ENCODE data around the gene MT1E. TPM values are rescaled to one million over a fixed set of nuclear protein-coding genes. Genes with fewer than 3 reads are reported as not detected.

MT1E gene
- total and polyA plus RNA-seq, 2 of the 13 experiments (the other 11 are each of a cell fraction or from before 2014, with no cell fraction given) = 110 to 1,072 TPM

DNA sequence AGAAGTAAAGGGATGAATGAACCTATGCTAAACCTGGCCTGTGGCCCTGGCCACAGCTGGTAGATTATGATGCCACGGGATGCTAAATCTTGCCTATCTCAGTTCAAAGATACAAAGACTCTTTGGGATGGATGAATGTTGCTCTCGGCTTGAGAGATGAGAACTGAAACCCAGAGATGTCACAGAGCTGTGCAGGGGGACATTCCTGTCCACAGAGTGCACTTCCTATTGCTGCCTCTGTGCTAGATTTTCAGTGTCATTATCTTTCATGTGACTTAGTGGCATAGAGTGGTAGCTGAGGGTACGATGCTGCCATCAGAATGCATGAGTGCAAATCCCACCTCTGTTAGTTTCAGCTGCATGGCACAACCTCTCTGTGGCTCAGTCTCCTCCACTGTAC is 4.6 kb downstream of the MT1E start (continued):
- TF ChIP-seq, protein P1, sequence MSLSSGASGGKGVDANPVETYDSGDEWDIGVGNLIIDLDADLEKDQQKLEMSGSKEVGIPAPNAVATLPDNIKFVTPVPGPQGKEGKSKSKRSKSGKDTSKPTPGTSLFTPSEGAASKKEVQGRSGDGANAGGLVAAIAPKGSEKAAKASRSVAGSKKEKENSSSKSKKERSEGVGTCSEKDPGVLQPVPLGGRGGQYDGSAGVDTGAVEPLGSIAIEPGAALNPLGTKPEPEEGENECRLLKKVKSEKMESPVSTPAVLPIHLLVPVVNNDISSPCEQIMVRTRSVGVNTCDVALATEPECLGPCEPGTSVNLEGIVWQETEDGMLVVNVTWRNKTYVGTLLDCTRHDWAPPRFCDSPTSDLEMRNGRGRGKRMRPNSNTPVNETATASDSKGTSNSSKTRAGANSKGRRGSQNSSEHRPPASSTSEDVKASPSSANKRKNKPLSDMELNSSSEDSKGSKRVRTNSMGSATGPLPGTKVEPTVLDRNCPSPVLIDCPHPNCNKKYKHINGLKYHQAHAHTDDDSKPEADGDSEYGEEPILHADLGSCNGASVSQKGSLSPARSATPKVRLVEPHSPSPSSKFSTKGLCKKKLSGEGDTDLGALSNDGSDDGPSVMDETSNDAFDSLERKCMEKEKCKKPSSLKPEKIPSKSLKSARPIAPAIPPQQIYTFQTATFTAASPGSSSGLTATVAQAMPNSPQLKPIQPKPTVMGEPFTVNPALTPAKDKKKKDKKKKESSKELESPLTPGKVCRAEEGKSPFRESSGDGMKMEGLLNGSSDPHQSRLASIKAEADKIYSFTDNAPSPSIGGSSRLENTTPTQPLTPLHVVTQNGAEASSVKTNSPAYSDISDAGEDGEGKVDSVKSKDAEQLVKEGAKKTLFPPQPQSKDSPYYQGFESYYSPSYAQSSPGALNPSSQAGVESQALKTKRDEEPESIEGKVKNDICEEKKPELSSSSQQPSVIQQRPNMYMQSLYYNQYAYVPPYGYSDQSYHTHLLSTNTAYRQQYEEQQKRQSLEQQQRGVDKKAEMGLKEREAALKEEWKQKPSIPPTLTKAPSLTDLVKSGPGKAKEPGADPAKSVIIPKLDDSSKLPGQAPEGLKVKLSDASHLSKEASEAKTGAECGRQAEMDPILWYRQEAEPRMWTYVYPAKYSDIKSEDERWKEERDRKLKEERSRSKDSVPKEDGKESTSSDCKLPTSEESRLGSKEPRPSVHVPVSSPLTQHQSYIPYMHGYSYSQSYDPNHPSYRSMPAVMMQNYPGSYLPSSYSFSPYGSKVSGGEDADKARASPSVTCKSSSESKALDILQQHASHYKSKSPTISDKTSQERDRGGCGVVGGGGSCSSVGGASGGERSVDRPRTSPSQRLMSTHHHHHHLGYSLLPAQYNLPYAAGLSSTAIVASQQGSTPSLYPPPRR (CRISPR knock-in tag; IDR thresholded peaks at IDR 0.05; ENCODE audit: borderline replicate concordance) = no peak
- no peak for TF ChIP-seq JDP2 (CRISPR knock-in tag; IDR thresholded peaks at IDR 0.05; ENCODE audit: borderline replicate concordance)

- in situ Hi-C loops (cut with HindIII; ENCODE audit: extremely low pct_ligation_motif_present, low pct_unique_long_range_greater_than_20kb) = no loop called here
- Histone ChIP-seq H3K79me2 (ENCODE audit: insufficient read depth, low read length) (no peaks in the 10 kb centered on the region), H3K4me2 (ENCODE audit: low read depth, low read length) (no peak overlapping the region), H2AFZ (ENCODE audit: low read length) (no peak overlapping the region), H3K27ac (ENCODE audit: extremely low read length, insufficient read depth, low read length) (no peak overlapping the region), H3K9me3 (ENCODE audit: low read length) (no peaks in the 10 kb centered on the region), H3K27me3 (ENCODE audit: control insufficient read depth in 1 of 2, insufficient read depth in 2 of 2, low read length in 2 of 2) (peaks cover 6 to 73% of the 10 kb centered on the region in 2 experiments; a peak in 4 of 5 replicates), H3K4me3 (replicated peaks in 1 of 3; ENCODE audit: insufficient read depth in 1 of 3, low read depth in 2 of 3, low read length in 3 of 3) (no peak overlapping the region), H3K9ac (ENCODE audit: insufficient read depth, low read depth, low read length) (no peak overlapping the region), H4K20me1 (ENCODE audit: insufficient read depth, low read length) (no peaks in the 10 kb centered on the region), H3K4me1 (ENCODE audit: insufficient read depth, low read length) (peaks cover 35% of the 10 kb centered on the region), H3K36me3 (replicated peaks in 1 of 2; ENCODE audit: control insufficient read depth in 1 of 2, insufficient read depth in 2 of 2, low read length in 2 of 2) (no peaks in the 10 kb centered on the region)
- TF ChIP-seq FOSL2 (CRISPR knock-in tag; IDR thresholded peaks at IDR 0.05) (0 out of 2 replicates have a peak, but pooled peaks have one; percentile 18), SAP130 (CRISPR knock-in tag; IDR thresholded peaks at IDR 0.05; ENCODE audit: low read depth) (no peak), ZFP91 (CRISPR knock-in tag; IDR thresholded peaks at IDR 0.05; ENCODE audit: borderline replicate concordance) (0 out of 2 replicates have a peak, but pooled peaks have one; percentile 3)
- ChIA-PET POLR2A (no interaction called here), CTCF (ENCODE audit: low intra/inter-chr PET ratio, low total read pairs) (no interaction called here)
- DNase-seq (ENCODE audit: low spot score) = no peak
- WGBS (ENCODE audit: low lambda C conversion rate) = 39% methylated on average over 10 of the region's 10 CpGs
- intact Hi-C loops (cut with micrococcal nuclease; ENCODE audit: unreplicated experiment) = no loop called here
- BruUV-seq (replicated peaks) = no TSS peak
- no peak for FAIRE-seq
- ATAC-seq = no peak
Measured at GRCh38 chr16:56631197-56631596, 5.6 kb downstream of the MT1E start.

Data from HepG2 (cell line).